H1 (cell line): ENCODE measurements around the gene MICOS13.

Source experiments
- MAFK ChIP-seq: IDR thresholded peaks from 2 replicates; pipeline ENCODE4 v1.6.1; 2012; ENCODE audit warnings: low read depth, mild to moderate bottlenecking, improper control_type of control experiment, low read length
- POLR2A ChIP-seq, 2 experiments: IDR thresholded peaks; 1 replicate in 1 of 2; 2 replicates in 1 of 2; pipeline ENCODE4 v1.6.1; 2011; ENCODE audit warnings: low read depth in 2 of 2, low read length in 2 of 2, mild to moderate bottlenecking in 2 of 2; ENCODE audit errors: control extremely low read depth in 1 of 2
- SIRT6 ChIP-seq: IDR thresholded peaks from one replicate; pipeline ENCODE4 v1.7.1; 2012; ENCODE audit warnings: low read length, inconsistent platforms
- SIX5 ChIP-seq: IDR thresholded peaks from 2 replicates; pipeline ENCODE4 v1.6.1; 2011; ENCODE audit warnings: mild to moderate bottlenecking, low read depth, low read length
- SP1 ChIP-seq: IDR thresholded peaks from 2 replicates; pipeline ENCODE4 v1.6.1; 2011; ENCODE audit warnings: low read depth, low read length
- YY1 ChIP-seq: IDR thresholded peaks from 2 replicates; pipeline ENCODE4 v1.6.1; 2011; ENCODE audit warnings: low read depth, mild to moderate bottlenecking, low read length
- TF ChIP-seq, protein P1 (sequence below): IDR thresholded peaks from 2 replicates; pipeline ENCODE4 v1.6.1; 2012; ENCODE audit warnings: inconsistent platforms

DNA sequence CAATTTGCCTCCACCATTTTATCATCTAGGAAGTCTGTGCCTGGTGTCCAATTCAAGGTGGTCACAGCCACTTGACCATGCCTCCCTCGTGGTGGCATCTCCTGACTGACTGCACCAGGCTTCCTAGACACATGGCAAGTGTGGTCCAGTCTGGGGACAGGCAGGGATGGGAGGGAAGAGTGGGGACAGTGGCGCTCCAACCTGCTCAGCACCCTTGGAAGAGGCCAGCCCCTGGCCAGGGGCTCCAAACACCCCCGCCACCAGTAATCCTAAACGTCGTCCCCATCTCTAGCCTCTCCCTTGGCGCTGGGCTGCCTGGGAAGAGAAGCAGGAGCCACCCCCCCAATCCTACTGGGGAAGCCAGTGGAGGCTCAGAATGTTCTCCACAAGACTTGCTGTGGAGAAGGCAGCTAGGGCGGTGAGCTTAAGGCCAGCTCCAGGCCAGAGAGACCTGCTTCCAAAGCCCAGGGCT lies 12.4 kb upstream of the MICOS13 start:
- peak in 1 of 2 experiments; percentile 55; a peak in 2 of 3 replicates for TF ChIP-seq POLR2A (IDR thresholded peaks at IDR 0.05; ENCODE audit: control extremely low read depth in 1 of 2, low read depth in 2 of 2, low read length in 2 of 2)
- TF ChIP-seq YY1 = no peak
- TF ChIP-seq, protein P1, sequence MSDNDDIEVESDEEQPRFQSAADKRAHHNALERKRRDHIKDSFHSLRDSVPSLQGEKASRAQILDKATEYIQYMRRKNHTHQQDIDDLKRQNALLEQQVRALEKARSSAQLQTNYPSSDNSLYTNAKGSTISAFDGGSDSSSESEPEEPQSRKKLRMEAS = no peak
- TF ChIP-seq MAFK = no peak
- TF ChIP-seq SIRT6 = no peak
- TF ChIP-seq SIX5 = no peak
- no peak for TF ChIP-seq SP1
